Mesenchymal stem cell (in vitro differentiated cells and primary cell): ENCODE data around the gene ANKRD6.

Experiments
- DNase-seq: peaks from one replicate; pipeline ENCODE4 v3.0.0-alpha.2; 2013
- H2AFZ ChIP-seq: one replicate; pipeline ENCODE4 v1.6.1; 2013; ENCODE audit warnings: low read depth, mild to moderate bottlenecking, control low read depth, inconsistent platforms, low read length, moderate library complexity
- H2AK5ac ChIP-seq: 2 replicates; pipeline ENCODE4 v1.6.1; 2013; ENCODE audit warnings: low read length, moderate library complexity, mild to moderate bottlenecking, inconsistent platforms; ENCODE audit not compliant: severe bottlenecking
- H2BK120ac ChIP-seq: one replicate; pipeline ENCODE4 v1.6.1; 2013; ENCODE audit warnings: low read depth, mild to moderate bottlenecking, inconsistent platforms, low read length, moderate library complexity
- H2BK12ac ChIP-seq, 2 experiments: one replicate each; pipeline ENCODE4 v1.6.1; 2013; ENCODE audit warnings: inconsistent platforms in 2 of 2, low read length in 2 of 2, mild to moderate bottlenecking in 2 of 2, moderate library complexity in 2 of 2, control low read depth in 1 of 2
- H2BK15ac ChIP-seq: one replicate; pipeline ENCODE4 v1.6.1; 2013; ENCODE audit warnings: mild to moderate bottlenecking, low read depth, inconsistent platforms; ENCODE audit not compliant: poor library complexity, severe bottlenecking
- H2BK5ac ChIP-seq: 2 replicates; pipeline ENCODE4 v1.6.1; 2013; ENCODE audit warnings: low read depth, mild to moderate bottlenecking, low read length, control low read depth, inconsistent platforms; ENCODE audit not compliant: poor library complexity, severe bottlenecking
- H3K14ac ChIP-seq, 2 experiments: one replicate each; pipeline ENCODE4 v1.6.1; 2013; ENCODE audit warnings: inconsistent platforms in 2 of 2, low read length in 2 of 2, control low read depth in 1 of 2, mild to moderate bottlenecking in 1 of 2, moderate library complexity in 1 of 2
- H3K18ac ChIP-seq, 2 experiments: one replicate each; pipeline ENCODE4 v1.6.1; 2013; ENCODE audit warnings: inconsistent platforms in 2 of 2, low read length in 2 of 2, control low read depth in 1 of 2, low read depth in 1 of 2, mild to moderate bottlenecking in 1 of 2
- H3K23ac ChIP-seq, 2 experiments: one replicate each; pipeline ENCODE4 v1.6.1; 2013; ENCODE audit warnings: inconsistent platforms in 2 of 2, low read length in 2 of 2, mild to moderate bottlenecking in 2 of 2, moderate library complexity in 2 of 2, control low read depth in 1 of 2
- H3K27ac ChIP-seq: 2 replicates; pipeline ENCODE4 v1.5.1; 2013; ENCODE audit warnings: mild to moderate bottlenecking, moderate library complexity, low read length, control low read depth, inconsistent platforms; ENCODE audit not compliant: poor library complexity, severe bottlenecking
- H3K27me3 ChIP-seq, 2 experiments: 2 replicates each; pipeline versions ENCODE4 v1.6.1 to v1.7.0; 2013; ENCODE audit warnings: low read length in 2 of 2, mild to moderate bottlenecking in 2 of 2, moderate library complexity in 2 of 2, control low read depth in 1 of 2, inconsistent platforms in 1 of 2; ENCODE audit not compliant: control insufficient read depth in 1 of 2, insufficient read depth in 1 of 2
- H3K36me3 ChIP-seq, 2 experiments: 2 replicates each; pipeline versions ENCODE4 v1.6.1 to v1.7.0; 2013; ENCODE audit warnings: low read length in 2 of 2, control low read depth in 1 of 2, inconsistent platforms in 1 of 2, low read depth in 1 of 2, mild to moderate bottlenecking in 1 of 2; ENCODE audit not compliant: insufficient read depth in 2 of 2, control insufficient read depth in 1 of 2
- H3K4ac ChIP-seq, 2 experiments: one replicate each; pipeline ENCODE4 v1.6.1; 2013; ENCODE audit warnings: inconsistent platforms in 2 of 2, low read length in 2 of 2, mild to moderate bottlenecking in 2 of 2, moderate library complexity in 2 of 2, control low read depth in 1 of 2, low read depth in 1 of 2
- H3K4me1 ChIP-seq: 2 replicates; pipeline ENCODE4 v1.6.1; 2013; ENCODE audit warnings: low read depth, low read length, control low read depth; ENCODE audit not compliant: control insufficient read depth, insufficient read depth
- H3K4me2 ChIP-seq: 2 replicates; pipeline ENCODE4 v1.6.1; 2013; ENCODE audit warnings: low read length, mild to moderate bottlenecking, inconsistent platforms; ENCODE audit not compliant: poor library complexity, severe bottlenecking
- H3K4me3 ChIP-seq, 2 experiments: 2 replicates each; pipeline versions ENCODE4 v1.5.1 to v1.7.0; 2013; ENCODE audit warnings: low read length in 2 of 2, mild to moderate bottlenecking in 2 of 2, control low read depth in 1 of 2, low read depth in 1 of 2; ENCODE audit not compliant: insufficient read depth in 1 of 2
- H3K79me1 ChIP-seq: replicated peaks from 2 replicates; pipeline ENCODE4 v1.6.1; 2013; ENCODE audit warnings: mild to moderate bottlenecking, control low read depth, low read length, inconsistent platforms; ENCODE audit not compliant: poor library complexity, severe bottlenecking
- H3K9ac ChIP-seq: 2 replicates; pipeline ENCODE4 v1.7.0; 2013; ENCODE audit warnings: mild to moderate bottlenecking, low read length, moderate library complexity
- H3K9me3 ChIP-seq: 2 replicates; pipeline ENCODE4 v1.7.0; 2013; ENCODE audit warnings: mild to moderate bottlenecking, low read length; ENCODE audit not compliant: control insufficient read depth
- H4K8ac ChIP-seq: one replicate; pipeline ENCODE4 v1.6.1; 2013; ENCODE audit warnings: inconsistent platforms, mild to moderate bottlenecking, low read length, moderate library complexity
- H4K91ac ChIP-seq: one replicate; pipeline ENCODE4 v1.6.1; 2013; ENCODE audit warnings: mild to moderate bottlenecking, low read length, inconsistent platforms
- WGBS: methylation state at CpG from one replicate; pipeline ENCODE4 v1.1.7; 2013; ENCODE audit warnings: mixed read lengths; 5-methylcytosine and 5-hydroxymethylcytosine counted together

Gene ANKRD6

DNA sequence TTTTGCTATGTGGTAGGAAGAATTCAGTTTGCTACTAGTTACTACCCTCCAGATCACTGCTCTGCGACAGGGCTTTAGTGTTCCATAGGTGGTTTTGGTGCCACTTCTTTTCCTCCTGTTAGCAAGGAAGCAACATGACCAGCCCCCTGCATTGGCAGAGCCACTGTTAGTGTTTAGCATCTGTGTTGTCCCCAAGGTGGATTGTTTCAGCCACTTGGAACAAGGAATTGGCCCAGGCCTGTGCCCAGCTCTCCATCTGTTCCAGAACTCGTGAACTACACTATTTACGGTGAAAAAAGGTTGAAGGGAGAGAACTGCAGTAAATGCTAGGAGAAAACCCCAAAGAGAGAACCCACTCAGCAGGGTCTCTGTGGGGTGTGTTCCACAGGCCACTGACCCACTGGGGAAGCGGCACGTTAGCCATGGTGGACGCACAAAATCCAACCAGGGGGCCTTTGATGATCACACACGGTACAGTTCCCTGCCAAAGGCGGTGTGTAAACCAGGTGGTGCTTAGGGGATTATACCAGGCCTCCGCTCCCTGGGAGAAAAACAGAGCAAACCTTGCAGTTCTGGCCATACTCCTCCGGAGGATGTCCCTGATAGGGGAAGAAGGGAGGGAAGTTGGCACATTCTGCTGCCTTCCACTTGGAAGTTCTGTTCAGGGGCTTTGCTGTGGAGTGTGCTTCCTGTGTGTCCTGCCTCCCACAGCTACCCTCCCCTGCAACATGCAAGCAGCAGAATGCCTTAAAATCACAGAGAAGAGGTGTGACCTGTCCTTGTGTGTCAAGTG, 133.3 kb downstream of the ANKRD6 start:
- Histone ChIP-seq H3K18ac (no peak overlapping the region), H2BK15ac (no peak overlapping the region), H2BK5ac (no peak overlapping the region), H2BK120ac (no peak overlapping the region), H2AK5ac (no peak overlapping the region), H3K27ac (no peak overlapping the region), H3K4me3 (no peak overlapping the region), H3K27me3 (peaks cover 15% of the 10 kb centered on the region in 2 experiments), H3K4me1 (no peaks in the 10 kb centered on the region), H3K36me3 (no peaks in the 10 kb centered on the region), H2AFZ (no peak overlapping the region), H3K79me1 (no peaks in the 10 kb centered on the region), H3K9me3 (no peaks in the 10 kb centered on the region), H3K4me2 (no peak overlapping the region), H3K23ac (no peak overlapping the region), H3K9ac (no peak overlapping the region), H3K4ac (no peak overlapping the region), H2BK12ac (no peak overlapping the region), H3K14ac (no peak overlapping the region), H4K91ac (no peak overlapping the region), H4K8ac (no peak overlapping the region)
- WGBS = 89% methylated on average over 10 of the region's 10 CpGs
- no peak for DNase-seq

- Histone ChIP-seq H4K8ac (no peak overlapping the region), H3K79me1 (no peaks in the 10 kb centered on the region), H2AK5ac (no peak overlapping the region), H2AFZ (no peak overlapping the region), H2BK12ac (no peak overlapping the region), H2BK5ac (no peak overlapping the region), H3K36me3 (no peaks in the 10 kb centered on the region), H3K23ac (no peak overlapping the region), H3K27ac (no peak overlapping the region), H2BK120ac (no peak overlapping the region), H2BK15ac (no peak overlapping the region), H3K18ac (no peak overlapping the region), H3K9ac (no peak overlapping the region), H4K91ac (no peak overlapping the region), H3K4me1 (no peaks in the 10 kb centered on the region), H3K4me3 (no peak overlapping the region), H3K9me3 (no peaks in the 10 kb centered on the region), H3K14ac (no peak overlapping the region), H3K27me3 (peaks cover 9 to 12% of the 10 kb centered on the region in 2 experiments), H3K4ac (no peak overlapping the region), H3K4me2 (no peak overlapping the region)
- WGBS = 94% methylated on average over 16 of the region's 16 CpGs
- no peak for DNase-seq
These were observed 134.1 kb downstream of the ANKRD6 start for GRCh38 chr6:89566930-89567629.

- Histone ChIP-seq H3K4me1 (no peaks in the 10 kb centered on the region), H3K4me3 (no peak overlapping the region), H4K91ac (no peak overlapping the region), H2BK12ac (no peak overlapping the region), H2AK5ac (no peak overlapping the region), H3K4me2 (no peak overlapping the region), H2BK120ac (no peak overlapping the region), H3K4ac (no peak overlapping the region), H3K23ac (no peak overlapping the region), H2AFZ (no peak overlapping the region), H3K36me3 (no peaks in the 10 kb centered on the region), H3K79me1 (no peaks in the 10 kb centered on the region), H4K8ac (no peak overlapping the region), H3K9ac (no peak overlapping the region), H3K27ac (no peak overlapping the region), H3K27me3 (peaks cover 5 to 8% of the 10 kb centered on the region in 2 experiments), H2BK15ac (no peak overlapping the region), H3K18ac (no peak overlapping the region), H3K14ac (no peak overlapping the region), H2BK5ac (no peak overlapping the region), H3K9me3 (no peaks in the 10 kb centered on the region)
- DNase-seq = no peak
- 91% methylated on average over 6 of the region's 6 CpGs for WGBS
These were observed 134.9 kb downstream of the ANKRD6 start for GRCh38 chr6:89567630-89568390.
